HEK293 (cell line): ENCODE data around the gene SLC17A9.
"Not testable (repeated sequence)": the region's sequence is repeated elsewhere in the genome, so short reads cannot be mapped to it uniquely, and the experiment has no call there.

ENCODE experiments used
- CTCF ChIA-PET: fragments of 350-600 bp; formaldehyde crosslinking; extraction: SDS; loops from one replicate; lab custom pipeline; 2021; ENCODE audit warnings: antibody characterized with exemption; lab: Yijun Ruan, JAX
- POLR2A ChIA-PET: fragments of 300-600 bp; formaldehyde crosslinking; extraction: SDS; loops from one replicate; lab custom pipeline; 2020; ENCODE audit warnings: antibody characterized with exemption, inconsistent platforms; lab: Yijun Ruan, JAX
- H3K27ac ChIP-seq: fragments of 200-500 bp; sonication (Bioruptor generic); 2 replicates; pipeline ENCODE4 v1.5.1; 2014; ENCODE audit warnings: low read depth, low read length, control low read depth, inconsistent platforms; ENCODE audit errors: extremely low read depth
- H3K36me3 ChIP-seq, 2 experiments: fragments of 200-500 bp in 1 of 2; sonication (Bioruptor generic) in 1 of 2; 1 replicate in 1 of 2; 2 replicates in 1 of 2; pipeline ENCODE4 v1.5.1; 2014 to 2017; ENCODE audit warnings: inconsistent platforms in 2 of 2, low read length in 2 of 2; ENCODE audit not compliant: control insufficient read depth in 2 of 2, insufficient read depth in 1 of 2
- H3K4me1 ChIP-seq: fragments of 200-500 bp; sonication (Bioruptor generic); 2 replicates; pipeline ENCODE4 v1.5.1; 2014; ENCODE audit warnings: mild to moderate bottlenecking, low read length, inconsistent platforms; ENCODE audit not compliant: control insufficient read depth, insufficient read depth
- H3K4me3 ChIP-seq: 2 replicates; pipeline ENCODE4 v1.5.1; 2011; ENCODE audit warnings: low read depth, mild to moderate bottlenecking, control low read depth, low read length, moderate library complexity
- H3K9me3 ChIP-seq: fragments of 200-500 bp; sonication (Bioruptor generic); 2 replicates; pipeline ENCODE4 v1.5.1; 2014; ENCODE audit warnings: low read depth, low read length, inconsistent platforms; ENCODE audit not compliant: control insufficient read depth, insufficient read depth
- EGR2 ChIP-seq: fragments of 450-650 bp; formaldehyde crosslinking; IDR thresholded peaks from 2 replicates; pipeline ENCODE4 v1.5.1; 2016; ENCODE audit warnings: low read depth, missing biosample characterization, missing genetic modification characterization
- SALL2 ChIP-seq: fragments of 450-650 bp; formaldehyde crosslinking; IDR thresholded peaks from 2 replicates; pipeline ENCODE4 v1.5.0; 2017; ENCODE audit warnings: missing biosample characterization, mild to moderate bottlenecking, missing genetic modification characterization, borderline replicate concordance
- YY2 ChIP-seq: fragments of 450-650 bp; formaldehyde crosslinking; IDR thresholded peaks from 2 replicates; pipeline ENCODE4 v1.5.1; 2016; ENCODE audit warnings: missing biosample characterization, missing genetic modification characterization
- ZFHX2 ChIP-seq: fragments of 450-650 bp; formaldehyde crosslinking; conservative IDR thresholded peaks from 2 replicates; pipeline ENCODE4 v1.5.1; 2016; ENCODE audit warnings: missing biosample characterization, missing genetic modification characterization
- ZFP69B ChIP-seq: fragments of 450-650 bp; formaldehyde crosslinking; IDR thresholded peaks from 2 replicates; pipeline ENCODE4 v1.5.1; 2016; ENCODE audit warnings: missing biosample characterization, missing genetic modification characterization
- ZIC2 ChIP-seq: fragments of 450-650 bp; formaldehyde crosslinking; IDR thresholded peaks from 2 replicates; pipeline ENCODE4 v1.5.1; 2016; ENCODE audit warnings: missing biosample characterization, missing genetic modification characterization
- ZNF10 ChIP-seq: fragments of 450-650 bp; formaldehyde crosslinking; IDR thresholded peaks from 2 replicates; pipeline ENCODE4 v1.5.1; 2017; ENCODE audit warnings: missing biosample characterization, missing genetic modification characterization
- ZNF184 ChIP-seq: fragments of 450-650 bp; IDR thresholded peaks from 2 replicates; pipeline ENCODE4 v1.5.1; 2018; ENCODE audit warnings: missing biosample characterization, mild to moderate bottlenecking, missing genetic modification characterization
- ZNF335 ChIP-seq: fragments of 450-650 bp; formaldehyde crosslinking; conservative IDR thresholded peaks from 2 replicates; pipeline ENCODE4 v1.5.1; 2016; ENCODE audit warnings: missing biosample characterization, missing genetic modification characterization
- ZNF426 ChIP-seq: fragments of 450-650 bp; formaldehyde crosslinking; IDR thresholded peaks from 2 replicates; pipeline ENCODE4 v1.5.1; 2017; ENCODE audit warnings: missing biosample characterization, missing genetic modification characterization, mild to moderate bottlenecking, inconsistent platforms, moderate library complexity
- ZNF623 ChIP-seq: fragments of 450-650 bp; formaldehyde crosslinking; IDR thresholded peaks from 2 replicates; pipeline ENCODE4 v1.5.1; 2016; ENCODE audit warnings: missing biosample characterization, missing genetic modification characterization
- TF ChIP-seq, protein P1 (sequence below): fragments of 450-650 bp; formaldehyde crosslinking; IDR thresholded peaks from 2 replicates; pipeline ENCODE4 v1.5.1; 2016; ENCODE audit warnings: missing biosample characterization, missing genetic modification characterization
- TF ChIP-seq, protein P2 (sequence below): fragments of 450-650 bp; formaldehyde crosslinking; IDR thresholded peaks from 2 replicates; pipeline ENCODE4 v1.5.1; 2016; ENCODE audit warnings: missing biosample characterization, missing genetic modification characterization
- TF ChIP-seq, protein P3 (sequence below): fragments of 450-650 bp; formaldehyde crosslinking; IDR thresholded peaks from 2 replicates; pipeline ENCODE4 v1.5.1; 2016; ENCODE audit warnings: missing biosample characterization, missing genetic modification characterization

The SLC17A9 gene

DNA sequence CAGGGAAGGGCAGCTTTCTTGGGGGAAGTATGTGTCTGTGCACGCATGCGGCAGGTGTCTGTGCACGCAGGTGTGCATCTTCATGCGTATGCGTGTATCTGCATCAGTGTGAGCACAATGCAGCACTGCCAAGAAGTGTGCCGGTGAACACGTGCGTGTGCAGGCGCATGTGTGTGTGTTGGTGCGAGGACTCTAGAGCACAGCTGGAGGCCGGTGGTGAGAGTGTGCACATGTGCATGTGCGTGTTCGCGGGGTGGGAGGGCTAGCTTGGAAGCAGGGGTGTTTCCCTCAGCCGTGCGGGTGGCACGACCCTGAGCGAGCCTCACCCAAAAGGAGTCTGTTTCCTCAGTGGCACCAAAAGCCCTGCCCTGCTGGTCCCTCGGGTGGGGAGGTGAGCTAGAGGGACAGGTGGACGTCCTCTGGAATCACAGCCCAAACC is 7.5 kb downstream of the SLC17A9 start (continued):
- TF ChIP-seq, protein P1, sequence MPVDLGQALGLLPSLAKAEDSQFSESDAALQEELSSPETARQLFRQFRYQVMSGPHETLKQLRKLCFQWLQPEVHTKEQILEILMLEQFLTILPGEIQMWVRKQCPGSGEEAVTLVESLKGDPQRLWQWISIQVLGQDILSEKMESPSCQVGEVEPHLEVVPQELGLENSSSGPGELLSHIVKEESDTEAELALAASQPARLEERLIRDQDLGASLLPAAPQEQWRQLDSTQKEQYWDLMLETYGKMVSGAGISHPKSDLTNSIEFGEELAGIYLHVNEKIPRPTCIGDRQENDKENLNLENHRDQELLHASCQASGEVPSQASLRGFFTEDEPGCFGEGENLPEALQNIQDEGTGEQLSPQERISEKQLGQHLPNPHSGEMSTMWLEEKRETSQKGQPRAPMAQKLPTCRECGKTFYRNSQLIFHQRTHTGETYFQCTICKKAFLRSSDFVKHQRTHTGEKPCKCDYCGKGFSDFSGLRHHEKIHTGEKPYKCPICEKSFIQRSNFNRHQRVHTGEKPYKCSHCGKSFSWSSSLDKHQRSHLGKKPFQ, result 0 out of 2 replicates have a peak, but pooled peaks have one; percentile 19

DNA sequence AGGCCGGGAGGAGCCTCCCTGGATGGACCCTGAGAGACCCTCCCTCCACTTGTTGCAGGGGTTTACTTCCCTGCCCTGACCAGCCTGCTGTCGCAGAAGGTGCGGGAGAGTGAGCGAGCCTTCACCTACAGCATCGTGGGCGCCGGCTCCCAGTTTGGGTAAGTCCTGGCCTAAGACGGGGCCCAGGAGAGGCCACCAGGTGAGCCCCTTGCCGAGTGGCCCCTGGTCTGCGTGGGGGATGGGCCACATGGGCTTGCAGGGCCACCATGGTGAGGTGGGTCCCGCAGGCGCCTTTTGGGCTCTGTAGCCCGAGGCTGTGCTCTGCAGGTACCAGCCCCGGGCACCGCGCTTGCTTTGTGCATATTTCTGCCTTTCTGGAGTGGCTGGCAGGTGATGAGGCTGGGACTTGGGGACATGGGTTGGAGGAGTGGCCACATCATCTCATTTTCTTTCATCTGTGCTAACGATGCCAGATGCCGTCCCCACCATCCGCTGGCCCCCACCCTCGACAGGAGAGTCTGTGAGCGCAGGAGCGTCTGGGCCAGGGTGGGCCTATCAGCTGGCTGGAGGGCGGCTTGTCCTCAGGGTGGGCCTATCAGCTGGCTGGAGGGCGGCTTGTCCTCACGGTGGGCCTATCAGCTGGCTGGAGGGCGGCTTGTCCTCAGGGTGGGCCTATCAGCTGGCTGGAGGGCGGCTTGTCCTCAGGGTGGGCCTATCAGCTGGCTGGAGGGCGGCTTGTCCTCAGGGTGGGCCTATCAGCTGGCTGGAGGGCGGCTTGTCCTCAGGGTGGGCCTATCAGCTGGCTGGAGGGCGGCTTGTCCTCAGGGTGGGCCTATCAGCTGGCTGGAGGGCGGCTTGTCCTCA is 8.2 kb downstream of the SLC17A9 start:
- ChIA-PET CTCF (interaction anchor here (1.0 to 2.2 kb wide), 3 partner anchors 10 to 12 kb away, joined by 3 to 5 read pairs (median 3); no protein-coding TSS in a partner anchor), POLR2A (interaction anchor here (1.0 kb wide), 1 partner anchor 12 kb away, joined by 3 read pairs; no protein-coding TSS in a partner anchor)
- not testable (repeated sequence) for H3K4me1 ChIP-seq, H3K9me3 ChIP-seq, H3K27ac ChIP-seq, H3K36me3 ChIP-seq, H3K4me3 ChIP-seq

DNA sequence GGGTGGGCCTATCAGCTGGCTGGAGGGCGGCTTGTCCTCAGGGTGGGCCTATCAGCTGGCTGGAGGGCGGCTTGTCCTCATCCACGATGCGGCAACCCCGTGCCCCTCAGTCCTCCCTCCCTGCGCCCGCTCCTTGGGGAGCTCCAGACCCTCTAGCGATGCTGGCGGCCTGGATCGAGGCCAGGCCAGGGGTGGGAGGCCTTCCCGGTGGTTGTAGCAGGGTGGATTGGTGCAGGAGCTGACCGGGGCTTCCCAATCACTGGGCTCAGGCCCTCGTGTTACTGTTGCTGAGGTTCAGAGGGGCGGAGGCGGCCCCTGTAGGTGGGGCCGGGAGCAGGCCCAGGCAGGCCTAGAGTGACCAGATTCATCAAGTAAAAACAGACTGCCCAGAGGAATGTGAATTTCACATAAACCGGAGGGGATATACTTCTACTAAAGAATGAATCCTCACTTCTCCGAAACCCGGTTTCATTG is 8.8 kb downstream of the SLC17A9 start:
- H3K36me3 ChIP-seq, result no peaks in the 10 kb centered on the region
- CTCF ChIA-PET, result interaction anchor here (0.7 to 1.5 kb wide), 3 partner anchors 9 to 50 kb away, joined by 3 to 4 read pairs (median 3); no protein-coding TSS in a partner anchor

More for the DNA sequence above, 8.8 kb downstream of the SLC17A9 start:
- POLR2A ChIA-PET, result no interaction called here
- Histone ChIP-seq H3K4me3 (no peak overlapping the region), H3K27ac (no peak overlapping the region), H3K4me1 (no peaks in the 10 kb centered on the region), H3K9me3 (no peaks in the 10 kb centered on the region)
- TF ChIP-seq ZIC2 (tag by site-specific recombination) (no peak), EGR2 (tag by site-specific recombination) (no peak), ZNF335 (peak; percentile 66), ZFP69B (no peak), ZNF623 (tag by site-specific recombination) (no peak), ZFHX2 (peak; percentile 26; the same call in 1 of the 2 replicates), YY2 (tag by site-specific recombination) (no peak), ZNF184 (tag by site-specific recombination) (no peak), ZNF426 (tag by site-specific recombination) (no peak), SALL2 (no peak), ZNF10 (tag by site-specific recombination) (no peak)
- TF ChIP-seq, protein P2, sequence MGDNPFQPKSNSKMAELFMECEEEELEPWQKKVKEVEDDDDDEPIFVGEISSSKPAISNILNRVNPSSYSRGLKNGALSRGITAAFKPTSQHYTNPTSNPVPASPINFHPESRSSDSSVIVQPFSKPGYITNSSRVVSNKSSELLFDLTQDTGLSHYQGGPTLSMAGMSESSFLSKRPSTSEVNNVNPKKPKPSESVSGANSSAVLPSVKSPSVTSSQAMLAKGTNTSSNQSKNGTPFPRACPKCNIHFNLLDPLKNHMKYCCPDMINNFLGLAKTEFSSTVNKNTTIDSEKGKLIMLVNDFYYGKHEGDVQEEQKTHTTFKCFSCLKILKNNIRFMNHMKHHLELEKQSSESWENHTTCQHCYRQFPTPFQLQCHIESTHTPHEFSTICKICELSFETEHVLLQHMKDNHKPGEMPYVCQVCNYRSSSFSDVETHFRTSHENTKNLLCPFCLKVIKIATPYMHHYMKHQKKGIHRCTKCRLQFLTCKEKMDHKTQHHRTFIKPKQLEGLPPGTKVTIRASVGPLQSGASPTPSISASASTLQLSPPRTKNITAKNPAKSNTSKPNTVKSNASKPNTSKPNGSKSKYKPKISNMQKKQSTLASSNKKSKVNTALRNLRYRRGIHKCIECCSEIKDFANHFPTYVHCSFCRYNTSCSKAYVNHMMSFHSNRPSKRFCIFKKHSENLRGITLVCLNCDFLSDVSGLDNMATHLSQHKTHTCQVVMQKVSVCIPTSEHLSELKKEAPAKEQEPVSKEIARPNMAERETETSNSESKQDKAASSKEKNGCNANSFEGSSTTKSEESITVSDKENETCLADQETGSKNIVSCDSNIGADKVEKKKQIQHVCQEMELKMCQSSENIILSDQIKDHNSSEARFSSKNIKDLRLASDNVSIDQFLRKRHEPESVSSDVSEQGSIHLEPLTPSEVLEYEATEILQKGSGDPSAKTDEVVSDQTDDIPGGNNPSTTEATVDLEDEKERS (tag by site-specific recombination), result no peak
- TF ChIP-seq, protein P3, sequence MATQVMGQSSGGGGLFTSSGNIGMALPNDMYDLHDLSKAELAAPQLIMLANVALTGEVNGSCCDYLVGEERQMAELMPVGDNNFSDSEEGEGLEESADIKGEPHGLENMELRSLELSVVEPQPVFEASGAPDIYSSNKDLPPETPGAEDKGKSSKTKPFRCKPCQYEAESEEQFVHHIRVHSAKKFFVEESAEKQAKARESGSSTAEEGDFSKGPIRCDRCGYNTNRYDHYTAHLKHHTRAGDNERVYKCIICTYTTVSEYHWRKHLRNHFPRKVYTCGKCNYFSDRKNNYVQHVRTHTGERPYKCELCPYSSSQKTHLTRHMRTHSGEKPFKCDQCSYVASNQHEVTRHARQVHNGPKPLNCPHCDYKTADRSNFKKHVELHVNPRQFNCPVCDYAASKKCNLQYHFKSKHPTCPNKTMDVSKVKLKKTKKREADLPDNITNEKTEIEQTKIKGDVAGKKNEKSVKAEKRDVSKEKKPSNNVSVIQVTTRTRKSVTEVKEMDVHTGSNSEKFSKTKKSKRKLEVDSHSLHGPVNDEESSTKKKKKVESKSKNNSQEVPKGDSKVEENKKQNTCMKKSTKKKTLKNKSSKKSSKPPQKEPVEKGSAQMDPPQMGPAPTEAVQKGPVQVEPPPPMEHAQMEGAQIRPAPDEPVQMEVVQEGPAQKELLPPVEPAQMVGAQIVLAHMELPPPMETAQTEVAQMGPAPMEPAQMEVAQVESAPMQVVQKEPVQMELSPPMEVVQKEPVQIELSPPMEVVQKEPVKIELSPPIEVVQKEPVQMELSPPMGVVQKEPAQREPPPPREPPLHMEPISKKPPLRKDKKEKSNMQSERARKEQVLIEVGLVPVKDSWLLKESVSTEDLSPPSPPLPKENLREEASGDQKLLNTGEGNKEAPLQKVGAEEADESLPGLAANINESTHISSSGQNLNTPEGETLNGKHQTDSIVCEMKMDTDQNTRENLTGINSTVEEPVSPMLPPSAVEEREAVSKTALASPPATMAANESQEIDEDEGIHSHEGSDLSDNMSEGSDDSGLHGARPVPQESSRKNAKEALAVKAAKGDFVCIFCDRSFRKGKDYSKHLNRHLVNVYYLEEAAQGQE, result no peak
